ENCODE results near the gene SLC6A6.

DNA sequence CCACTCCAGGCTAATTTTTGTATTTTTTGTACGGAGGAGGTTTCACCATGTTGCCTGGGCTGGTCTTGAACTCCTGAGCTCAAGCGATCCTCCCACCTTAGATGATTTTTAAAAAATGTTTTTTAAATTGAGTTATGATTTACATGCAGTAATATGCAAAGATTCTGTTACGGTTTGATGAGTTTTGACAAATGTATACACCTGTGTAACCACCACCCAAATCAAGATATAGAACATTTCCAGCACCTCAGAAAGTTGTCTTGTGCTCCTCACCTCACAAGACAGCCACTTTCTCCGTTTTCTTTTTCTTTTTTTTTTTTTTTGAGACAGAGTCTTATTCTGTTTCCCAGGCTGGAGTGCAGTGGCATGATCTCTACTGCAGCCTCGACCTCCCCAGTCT lies 4.8 kb downstream of the SLC6A6 start:
- TF ChIP-seq GATA2 (IDR thresholded peaks at IDR 0.05; ENCODE audit: low read depth, low read length) (no peak), GATA3 (IDR thresholded peaks at IDR 0.05; ENCODE audit: low read depth, low read length) (no peak)

All from SH-SY5Y (cell line).